Measurements from ENCODE around the gene TEX13D. TPM values are rescaled to one million over a fixed set of nuclear protein-coding genes. Genes with fewer than 3 reads are reported as not detected.

The TEX13D gene
- total RNA-seq, 1 experiment from 2014 or later: not detected

Other genes with a start within 250 kb of the TEX13D start
- gene SH2D1A, start 13.9 kb downstream of the TEX13D start, total RNA-seq (2014; rRNA removed; shearing (Covaris generic); ENCODE audit: low replicate concordance): not detected in 2 replicates